Neural progenitor cell (in vitro differentiated cells): ENCODE measurements around the gene TSPAN16. TPM values are rescaled to one million over a fixed set of nuclear protein-coding genes. Genes with fewer than 3 reads are reported as not detected.
"Not testable (repeated sequence)": the region's sequence is repeated elsewhere in the genome, so short reads cannot be mapped to it uniquely, and the experiment has no call there.

Experiments used
- DNase-seq: peaks from one replicate; pipeline ENCODE4 v3.0.0-alpha.2; 2016; ENCODE audit warnings: low spot score
- H2AFZ ChIP-seq: fragments of 200-600 bp; sonication (generic); replicated peaks from 2 replicates; pipeline ENCODE4 v1.6.1; 2016; ENCODE audit warnings: antibody characterized with exemption
- H3F3A ChIP-seq: fragments of 200-600 bp; sonication (generic); 2 replicates; pipeline ENCODE4 v1.6.1; 2016; ENCODE audit warnings: antibody characterized with exemption, low read depth
- H3K27ac ChIP-seq: fragments of 200-600 bp; sonication (generic); 2 replicates; pipeline ENCODE4 v1.5.1; 2016; ENCODE audit warnings: mild to moderate bottlenecking
- H3K27me3 ChIP-seq: fragments of 200-600 bp; sonication (generic); 2 replicates; pipeline ENCODE4 v1.6.1; 2016; ENCODE audit warnings: mild to moderate bottlenecking, moderate library complexity
- H3K36me3 ChIP-seq: fragments of 200-600 bp; sonication (generic); 2 replicates; pipeline ENCODE4 v1.5.1; 2016
- H3K4me1 ChIP-seq: fragments of 200-600 bp; sonication (generic); 2 replicates; pipeline ENCODE4 v1.6.1; 2016; ENCODE audit warnings: mixed run types
- H3K4me2 ChIP-seq: fragments of 200-600 bp; sonication (generic); 2 replicates; pipeline ENCODE4 v1.6.1; 2016
- H3K4me3 ChIP-seq: fragments of 200-600 bp; sonication (generic); 2 replicates; pipeline ENCODE4 v1.5.1; 2016
- H3K79me2 ChIP-seq: fragments of 200-600 bp; sonication (generic); 2 replicates; pipeline ENCODE4 v1.6.1; 2016; ENCODE audit warnings: low read depth
- H3K9ac ChIP-seq: fragments of 200-600 bp; sonication (generic); 2 replicates; pipeline ENCODE4 v1.6.1; 2016
- H3K9me3 ChIP-seq: fragments of 200-600 bp; sonication (generic); 2 replicates; pipeline ENCODE4 v1.5.1; 2016; ENCODE audit warnings: low read depth
- H4K20me1 ChIP-seq: fragments of 200-600 bp; sonication (generic); 2 replicates; pipeline ENCODE4 v1.6.1; 2016; ENCODE audit warnings: low read depth
- H3K27ac Mint-ChIP-seq: 3 replicates; pipeline ENCODE4 v1.8.0; 2021; ENCODE audit warnings: mixed read lengths
- H3K27me3 Mint-ChIP-seq: 2 replicates; pipeline ENCODE4 v1.8.0; 2022; ENCODE audit warnings: low read depth, mild to moderate bottlenecking, inconsistent platforms, moderate library complexity, mixed read lengths; ENCODE audit not compliant: insufficient read depth
- H3K36me3 Mint-ChIP-seq: 3 replicates; pipeline ENCODE4 v1.8.0; 2021; ENCODE audit warnings: mixed read lengths
- H3K4me1 Mint-ChIP-seq: 3 replicates; pipeline ENCODE4 v1.8.0; 2021; ENCODE audit warnings: mixed read lengths
- H3K4me3 Mint-ChIP-seq: 3 replicates; pipeline ENCODE4 v1.8.0; 2021; ENCODE audit warnings: mild to moderate bottlenecking, moderate library complexity, mixed read lengths
- H3K9me3 Mint-ChIP-seq: 3 replicates; pipeline ENCODE4 v1.8.0; 2020; ENCODE audit warnings: mixed read lengths
- CTCF ChIP-seq: fragments of 200-600 bp; sonication (generic); IDR thresholded peaks from 2 replicates; pipeline ENCODE4 v1.5.1; 2017; ENCODE audit warnings: antibody characterized with exemption, mild to moderate bottlenecking
- EZH2phosphoT487 ChIP-seq: fragments of 200-600 bp; sonication (generic); IDR thresholded peaks from 2 replicates; pipeline ENCODE4 v1.6.1; 2017; ENCODE audit warnings: antibody characterized with exemption
- total RNA-seq: library from RNA; depleted of rRNA; stranded (reverse); fragments of >200 nt; gene quantifications from 2 replicates; pipeline ENCODE4 v1.2.3, GENCODE V29; 2015; ENCODE audit warnings: low replicate concordance

TSPAN16 gene
- total RNA-seq, 1 donor from 2014 or later = not detected

GRCh38 chr19:11306337-11306736 lies 10.4 kb downstream of the TSPAN16 start:
- no peak overlapping the region for H3K9ac ChIP-seq
- TF ChIP-seq EZH2phosphoT487 = no peak
- no peak for TF ChIP-seq CTCF
- H3K27me3 Mint-ChIP-seq = peaks cover 5% of the 10 kb centered on the region
- H4K20me1 ChIP-seq = no peaks in the 10 kb centered on the region
- H3K9me3 ChIP-seq = no peaks in the 10 kb centered on the region
- no peaks in the 10 kb centered on the region for H3K4me1 ChIP-seq
- no peak overlapping the region for H3K4me3 Mint-ChIP-seq
- H3F3A ChIP-seq = no peaks in the 10 kb centered on the region
- H3K36me3 Mint-ChIP-seq = no peaks in the 10 kb centered on the region
- DNase-seq = no peak
- H3K4me3 ChIP-seq = no peak overlapping the region
- H3K27ac Mint-ChIP-seq = no peak overlapping the region
- no peak overlapping the region for H3K4me2 ChIP-seq
- H3K9me3 Mint-ChIP-seq = no peaks in the 10 kb centered on the region
- H3K4me1 Mint-ChIP-seq = peaks cover 13% of the 10 kb centered on the region
- no peaks in the 10 kb centered on the region for H3K36me3 ChIP-seq
- no peak overlapping the region for H2AFZ ChIP-seq
- no peaks in the 10 kb centered on the region for H3K27me3 ChIP-seq
- H3K27ac ChIP-seq = no peak overlapping the region
- no peaks in the 10 kb centered on the region for H3K79me2 ChIP-seq

GRCh38 chr19:11320278-11320995 lies 24.5 kb downstream of the TSPAN16 start:
- H3K9me3 Mint-ChIP-seq, H2AFZ ChIP-seq, H3K36me3 Mint-ChIP-seq, H3K27ac Mint-ChIP-seq, H3K9ac ChIP-seq, DNase-seq, H3K27me3 ChIP-seq, H3K36me3 ChIP-seq, H3K4me3 Mint-ChIP-seq, H3K9me3 ChIP-seq, H3K4me1 ChIP-seq, H3K4me2 ChIP-seq, H3K27ac ChIP-seq, H3K4me3 ChIP-seq, H3K79me2 ChIP-seq, H3F3A ChIP-seq, H4K20me1 ChIP-seq: not testable (repeated sequence)
- Mint-ChIP-seq H3K4me1 (peaks cover 34% of the 10 kb centered on the region), H3K27me3 (peaks cover 24% of the 10 kb centered on the region)

GRCh38 chr19:11321191-11322126 lies 25.5 kb downstream of the TSPAN16 start:
- Mint-ChIP-seq H3K4me1 (peaks cover 34% of the 10 kb centered on the region), H3K9me3 (no peaks in the 10 kb centered on the region), H3K36me3 (no peaks in the 10 kb centered on the region), H3K27ac (no peak overlapping the region), H3K4me3 (no peak overlapping the region), H3K27me3 (peaks cover 18% of the 10 kb centered on the region)
- Histone ChIP-seq H3K4me1 (no peaks in the 10 kb centered on the region), H3K27ac (no peak overlapping the region), H3F3A (no peaks in the 10 kb centered on the region), H2AFZ (no peak overlapping the region), H3K9me3 (no peaks in the 10 kb centered on the region), H3K4me3 (no peak overlapping the region), H3K36me3 (no peaks in the 10 kb centered on the region), H3K79me2 (no peaks in the 10 kb centered on the region), H3K4me2 (no peak overlapping the region), H4K20me1 (no peaks in the 10 kb centered on the region), H3K9ac (no peak overlapping the region), H3K27me3 (no peaks in the 10 kb centered on the region)
- TF ChIP-seq EZH2phosphoT487 (no peak), CTCF (no peak)
- no peak for DNase-seq
